GM04504 (cell line): ENCODE data around the gene IL6.
A peak's percentile ranks its signal among the peaks of the same experiment; 100 is the strongest.
"Not testable (repeated sequence)": the region's sequence is repeated elsewhere in the genome, so short reads cannot be mapped to it uniquely, and the experiment has no call there.

ENCODE experiments used
- DNase-seq: peaks from one replicate; pipeline ENCODE4 v3.0.0-alpha.2; 2012; ENCODE audit warnings: low read depth

Gene IL6

DNA sequence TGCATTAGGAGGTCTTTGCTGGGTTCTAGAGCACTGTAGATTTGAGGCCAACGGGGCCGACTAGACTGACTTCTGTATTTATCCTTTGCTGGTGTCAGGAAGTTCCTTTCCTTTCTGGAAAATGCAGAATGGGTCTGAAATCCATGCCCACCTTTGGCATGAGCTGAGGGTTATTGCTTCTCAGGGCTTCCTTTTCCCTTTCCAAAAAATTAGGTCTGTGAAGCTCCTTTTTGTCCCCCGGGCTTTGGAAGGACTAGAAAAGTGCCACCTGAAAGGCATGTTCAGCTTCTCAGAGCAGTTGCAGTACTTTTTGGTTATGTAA lies 675 bp downstream of the IL6 start:
- no peak for DNase-seq

DNA sequence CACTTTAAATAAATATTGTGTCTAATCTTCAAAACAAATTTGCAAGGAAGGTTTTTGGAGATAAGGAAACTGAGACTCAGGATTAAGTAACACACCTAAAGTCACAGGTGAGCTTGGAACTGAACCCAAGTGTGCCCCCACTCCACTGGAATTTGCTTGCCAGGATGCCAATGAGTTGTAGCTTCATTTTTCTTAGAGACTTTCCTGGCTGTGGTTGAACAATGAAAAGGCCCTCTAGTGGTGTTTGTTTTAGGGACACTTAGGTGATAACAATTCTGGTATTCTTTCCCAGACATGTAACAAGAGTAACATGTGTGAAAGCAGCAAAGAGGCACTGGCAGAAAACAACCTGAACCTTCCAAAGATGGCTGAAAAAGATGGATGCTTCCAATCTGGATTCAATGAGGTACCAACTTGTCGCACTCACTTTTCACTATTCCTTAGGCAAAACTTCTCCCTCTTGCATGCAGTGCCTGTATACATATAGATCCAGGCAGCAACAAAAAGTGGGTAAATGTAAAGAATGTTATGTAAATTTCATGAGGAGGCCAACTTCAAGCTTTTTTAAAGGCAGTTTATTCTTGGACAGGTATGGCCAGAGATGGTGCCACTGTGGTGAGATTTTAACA lies 1.5 kb downstream of the IL6 start:
- no peak for DNase-seq

GRCh38 chr7:22729180-22729825 lies 2.3 kb downstream of the IL6 start:
- DNase-seq: no peak

DNA sequence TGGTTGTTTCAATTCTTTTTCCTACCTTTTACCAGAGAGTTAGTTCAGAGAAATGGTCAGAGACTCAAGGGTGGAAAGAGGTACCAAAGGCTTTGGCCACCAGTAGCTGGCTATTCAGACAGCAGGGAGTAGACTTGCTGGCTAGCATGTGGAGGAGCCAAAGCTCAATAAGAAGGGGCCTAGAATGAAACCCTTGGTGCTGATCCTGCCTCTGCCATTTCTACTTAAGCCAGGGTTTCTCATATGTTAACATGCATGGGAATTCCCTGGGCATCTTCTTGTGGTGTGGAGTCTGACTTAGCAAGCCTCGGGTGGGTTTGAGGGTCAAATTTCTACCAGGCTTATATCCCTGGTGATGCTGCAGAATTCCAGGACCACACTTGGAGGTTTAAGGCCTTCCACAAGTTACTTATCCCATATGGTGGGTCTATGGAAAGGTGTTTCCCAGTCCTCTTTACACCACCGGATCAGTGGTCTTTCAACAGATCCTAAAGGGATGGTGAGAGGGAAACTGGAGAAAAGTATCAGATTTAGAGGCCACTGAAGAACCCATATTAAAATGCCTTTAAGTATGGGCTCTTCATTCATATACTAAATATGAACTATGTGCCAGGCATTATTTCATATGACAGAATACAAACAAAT lies 3.2 kb downstream of the IL6 start:
- no peak for DNase-seq

GRCh38 chr7:22730921-22731654 lies 4.1 kb downstream of the IL6 start:
- DNase-seq: peak; percentile 62

DNA sequence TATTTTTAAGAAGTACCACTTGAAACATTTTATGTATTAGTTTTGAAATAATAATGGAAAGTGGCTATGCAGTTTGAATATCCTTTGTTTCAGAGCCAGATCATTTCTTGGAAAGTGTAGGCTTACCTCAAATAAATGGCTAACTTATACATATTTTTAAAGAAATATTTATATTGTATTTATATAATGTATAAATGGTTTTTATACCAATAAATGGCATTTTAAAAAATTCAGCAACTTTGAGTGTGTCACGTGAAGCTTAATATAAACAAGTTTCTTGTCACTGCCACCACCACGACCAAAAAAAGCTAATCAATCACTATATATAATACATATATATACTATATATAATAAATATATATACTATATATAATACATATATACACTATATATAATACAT lies 4.8 kb downstream of the IL6 start:
- no peak for DNase-seq

GRCh38 chr7:22732556-22733126 lies 5.6 kb downstream of the IL6 start:
- DNase-seq: no peak

- no peak for DNase-seq
Measured at GRCh38 chr7:22733761-22734160, 6.8 kb downstream of the IL6 start.

- no peak for DNase-seq
Measured at GRCh38 chr7:22743014-22743413, 16.0 kb downstream of the IL6 start.

DNA sequence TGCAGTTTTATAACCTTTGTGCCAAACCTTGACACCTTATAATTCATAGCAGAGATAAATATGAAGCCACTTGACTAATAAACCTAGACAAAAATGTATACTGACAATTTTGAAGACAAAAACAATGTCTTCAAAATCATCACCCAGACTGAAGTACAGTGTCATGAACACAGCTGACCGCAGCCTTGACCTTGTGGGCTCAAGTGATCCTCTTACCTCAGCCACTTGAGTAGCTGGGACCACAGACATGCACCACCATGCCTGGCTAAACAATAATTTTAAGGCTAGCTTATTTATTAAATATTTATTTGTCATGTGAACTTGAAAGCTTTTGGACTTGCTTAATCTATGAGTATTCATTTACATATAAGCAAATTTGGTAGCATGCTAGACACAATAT lies 24.3 kb downstream of the IL6 start:
- DNase-seq: no peak

- DNase-seq: no peak
Measured at GRCh38 chr7:22757338-22757994, 30.5 kb downstream of the IL6 start.

DNA sequence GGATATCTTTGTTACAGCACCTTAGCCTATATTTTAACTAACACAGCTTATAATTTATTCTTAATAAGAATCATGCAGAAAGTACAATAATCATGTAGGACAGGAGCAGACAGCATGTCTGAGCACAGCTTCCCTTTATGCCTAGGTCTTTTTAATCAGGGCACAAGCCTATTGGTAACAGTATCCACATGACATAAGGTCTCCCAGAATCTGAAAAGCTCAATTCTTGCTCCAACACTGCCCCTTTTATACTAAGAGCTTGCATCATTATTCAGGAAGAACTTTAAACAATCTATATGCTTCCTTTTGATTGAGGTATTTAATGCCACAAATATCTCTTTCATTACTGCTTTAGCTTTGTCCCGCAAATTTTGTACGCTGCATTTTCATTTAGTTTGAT lies 31.6 kb downstream of the IL6 start:
- DNase-seq: no peak

DNA sequence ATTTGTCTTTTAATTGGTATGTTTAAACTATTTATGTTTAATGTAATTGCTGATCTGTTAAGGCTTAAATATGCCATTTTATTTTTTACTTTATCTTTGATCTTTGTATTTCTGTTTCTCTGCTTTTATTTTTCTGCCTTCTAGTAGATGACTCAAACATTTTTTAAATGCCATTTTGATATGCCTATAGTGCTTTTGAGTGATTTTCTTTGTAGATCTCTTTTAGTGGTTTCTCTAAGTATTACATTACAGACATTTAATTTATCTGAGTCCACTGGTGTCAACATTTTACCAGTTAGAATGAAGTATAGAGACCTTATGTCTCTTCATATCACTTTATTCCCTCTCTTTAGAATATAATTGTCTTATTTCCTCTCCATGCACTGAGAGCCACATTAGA lies 32.7 kb downstream of the IL6 start:
- DNase-seq: no peak

DNA sequence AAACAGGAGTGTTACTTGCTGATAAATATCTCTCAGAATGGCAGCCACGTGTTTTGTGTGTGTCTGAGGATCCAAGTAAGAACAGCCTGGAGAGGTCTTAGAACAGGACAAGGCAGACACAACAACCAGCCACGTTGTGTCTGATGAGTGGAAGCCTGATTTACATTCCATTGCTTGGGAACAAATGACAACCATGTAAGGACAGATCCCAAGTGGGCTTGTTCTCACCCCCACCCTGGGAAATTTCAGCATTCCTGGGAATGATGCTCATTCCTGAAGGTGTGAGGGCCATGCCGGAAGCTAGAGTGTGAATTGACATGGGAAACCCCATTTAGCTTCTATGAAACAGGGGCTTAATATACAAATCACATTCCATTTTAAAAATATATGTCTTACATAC lies 35.9 kb downstream of the IL6 start:
- DNase-seq: no peak

DNA sequence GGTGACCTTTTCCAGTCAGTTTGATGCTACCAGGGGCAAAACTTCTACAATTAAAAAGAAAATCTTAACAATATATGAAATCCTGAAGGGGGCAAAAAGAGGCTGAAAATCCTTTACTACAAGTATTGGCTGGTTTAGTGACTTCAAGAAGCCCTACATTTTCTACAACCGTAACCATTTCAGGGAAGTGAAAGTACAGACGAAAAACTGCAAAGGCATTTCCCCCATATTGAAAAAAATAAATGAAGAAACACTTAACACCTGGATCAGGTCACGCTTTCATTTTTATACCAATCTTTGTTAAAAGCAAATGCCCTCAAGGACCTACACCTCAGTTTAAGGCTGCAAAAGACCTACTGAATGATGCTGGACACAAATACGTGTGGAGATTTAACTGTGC lies 38.6 kb downstream of the IL6 start:
- DNase-seq: no peak

- DNase-seq: no peak
Measured at GRCh38 chr7:22771194-22771871, 44.3 kb downstream of the IL6 start.

DNA sequence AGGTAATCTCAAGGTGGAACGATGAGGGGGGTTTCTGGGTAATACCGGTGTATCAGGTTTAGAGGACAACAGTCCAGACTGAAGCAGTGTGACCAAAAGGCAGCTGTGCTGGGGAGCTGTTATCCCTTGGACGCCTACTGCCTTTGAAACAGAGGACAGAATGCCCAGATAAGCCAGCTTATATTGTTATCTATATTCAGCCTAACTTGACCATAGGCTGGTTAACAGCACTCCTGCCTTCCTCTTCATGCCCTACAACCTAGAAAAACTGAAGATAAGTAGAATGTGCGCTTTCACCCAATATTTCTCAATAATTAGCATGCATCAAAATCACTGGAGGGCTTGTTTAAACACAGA lies 44.9 kb downstream of the IL6 start:
- no peak for DNase-seq

DNA sequence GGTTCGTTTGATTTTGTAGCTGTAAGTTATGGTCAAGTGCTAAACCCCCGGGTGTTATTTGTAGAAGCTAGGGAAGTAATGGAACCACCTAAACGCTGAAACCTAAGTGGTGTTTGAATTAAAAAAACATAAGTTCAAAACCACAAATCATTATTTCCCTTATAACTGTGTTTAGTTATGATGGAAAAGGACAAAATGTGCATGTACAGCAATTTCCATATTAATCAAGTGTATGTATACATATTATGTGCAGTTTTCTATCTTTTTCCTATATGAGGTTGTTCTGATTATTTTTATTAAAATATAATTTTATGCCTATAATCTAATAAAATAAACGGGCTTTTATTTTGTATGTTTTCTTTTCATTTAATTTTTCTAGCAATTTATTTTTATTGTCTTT lies 45.9 kb downstream of the IL6 start:
- DNase-seq: no peak

DNA sequence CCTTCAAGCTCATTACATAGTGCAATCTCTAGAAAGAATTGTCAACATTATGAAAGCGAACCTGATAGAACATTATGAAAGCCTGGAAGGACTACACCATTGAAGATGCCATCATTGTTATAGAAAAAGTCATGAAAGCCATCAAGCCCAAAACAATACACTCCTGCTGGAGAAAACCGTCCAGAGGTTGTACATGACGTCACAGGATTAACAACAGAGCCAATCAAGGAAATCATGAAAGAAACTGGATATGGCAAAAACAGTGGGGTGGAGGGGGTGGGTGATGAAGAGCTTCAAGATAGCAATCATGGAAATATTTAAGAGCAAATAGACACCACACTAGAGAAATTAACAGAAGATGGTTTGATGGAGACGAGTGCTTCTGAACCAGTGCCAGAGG lies 50.0 kb downstream of the IL6 start:
- DNase-seq: no peak

DNA sequence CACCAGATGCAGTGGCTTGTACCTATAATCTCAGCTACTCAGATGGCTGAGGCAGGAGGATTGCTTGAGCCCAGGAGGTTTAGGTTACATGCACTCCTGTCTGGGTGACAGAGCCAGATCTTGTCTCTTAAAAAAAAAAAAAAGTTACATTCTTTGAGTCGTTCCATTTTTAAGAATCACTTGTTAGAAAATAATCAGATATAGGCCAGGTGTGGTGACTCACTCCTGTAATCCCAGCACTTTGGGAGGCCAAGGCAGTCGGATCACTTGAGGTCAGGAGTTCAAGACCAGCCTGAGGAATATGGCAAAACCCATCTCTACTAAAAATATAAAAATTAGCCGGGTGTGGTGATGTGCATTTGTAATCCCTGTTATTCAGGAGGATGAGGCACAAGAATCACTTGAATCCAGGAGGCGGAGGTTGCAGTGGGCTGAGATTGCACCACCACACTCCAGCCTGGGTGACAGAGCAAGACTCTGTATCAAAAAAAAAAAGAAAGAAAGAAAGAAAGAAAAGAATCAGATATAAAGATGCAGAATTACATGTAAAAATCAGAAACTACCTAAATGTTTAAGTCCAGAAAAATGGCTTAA lies 52.8 kb downstream of the IL6 start:
- DNase-seq: not testable (repeated sequence)

GRCh38 chr7:22781230-22781711 lies 54.3 kb downstream of the IL6 start:
- peak; percentile 70 for DNase-seq
